GM20431 (cell line): ENCODE measurements around the gene NFIA.

Experiments
- in situ Hi-C: fragments of 300-500 bp; cut with MseI, MboI; formaldehyde crosslinking; loops from one replicate; pipeline ENCODE4 v1.15.0; 2020; ENCODE audit warnings: low sequenced_read_pairs; ENCODE audit not compliant: unreplicated experiment

Gene NFIA

DNA sequence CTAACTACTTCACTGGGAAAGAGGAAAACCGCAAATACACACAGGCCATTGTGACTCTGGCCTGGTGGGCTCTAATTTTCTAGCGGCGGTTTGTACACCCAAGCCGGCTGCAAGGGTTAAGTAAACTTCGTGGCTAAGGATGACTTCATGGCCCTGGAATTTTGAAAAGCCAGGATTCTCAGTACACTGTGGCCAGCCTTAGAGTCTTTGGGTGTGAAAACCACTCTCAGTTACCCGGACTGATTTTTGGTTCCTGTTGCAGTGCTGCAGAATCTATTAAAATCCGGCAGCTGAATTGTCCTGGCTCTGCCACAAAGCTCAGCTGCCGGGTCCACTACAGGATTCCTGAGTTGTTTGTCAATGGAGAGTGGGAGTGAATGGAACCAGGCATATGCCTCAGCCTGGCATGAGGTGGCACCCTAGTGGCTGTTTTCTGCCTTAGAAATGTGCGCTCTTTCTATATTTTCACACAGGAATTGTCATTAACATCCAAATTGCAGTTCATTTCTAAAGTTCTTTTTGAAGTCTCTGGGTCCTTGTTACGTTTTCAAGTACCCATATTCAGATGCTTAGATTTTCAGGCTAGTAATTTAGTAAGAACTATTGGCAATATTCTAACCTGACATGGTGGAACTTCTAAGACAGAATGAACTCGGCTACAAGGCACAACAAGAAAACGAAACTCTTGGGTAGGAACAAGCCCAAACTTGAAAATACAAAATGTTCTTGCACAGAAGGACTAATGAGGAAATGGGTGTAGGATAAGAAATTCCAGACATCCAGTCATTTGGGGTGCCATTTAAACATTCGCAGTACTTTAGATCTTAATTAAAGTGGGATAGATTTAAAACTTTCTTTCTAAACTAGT lies 255.9 kb downstream of the NFIA start:
- in situ Hi-C loops = no loop called here

DNA sequence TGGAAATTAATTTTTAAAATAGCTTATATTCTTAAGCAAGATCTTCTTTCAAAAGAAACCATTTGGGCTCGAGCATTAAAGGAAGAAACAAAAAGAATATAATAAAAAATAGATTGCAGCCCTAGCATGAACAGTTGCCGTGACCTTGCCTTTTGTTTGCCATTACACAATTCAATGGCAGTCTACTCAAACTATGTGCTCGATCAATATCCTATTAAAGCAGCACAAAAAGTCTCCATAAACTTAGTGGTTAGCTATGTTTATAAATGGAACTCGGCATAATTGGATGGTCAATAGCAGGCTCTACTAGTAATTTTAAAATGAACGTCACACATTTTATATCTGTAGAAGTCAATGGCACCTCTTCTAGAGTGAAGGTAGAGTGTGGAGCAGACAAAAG lies 256.5 kb downstream of the NFIA start:
- in situ Hi-C loops = no loop called here

DNA sequence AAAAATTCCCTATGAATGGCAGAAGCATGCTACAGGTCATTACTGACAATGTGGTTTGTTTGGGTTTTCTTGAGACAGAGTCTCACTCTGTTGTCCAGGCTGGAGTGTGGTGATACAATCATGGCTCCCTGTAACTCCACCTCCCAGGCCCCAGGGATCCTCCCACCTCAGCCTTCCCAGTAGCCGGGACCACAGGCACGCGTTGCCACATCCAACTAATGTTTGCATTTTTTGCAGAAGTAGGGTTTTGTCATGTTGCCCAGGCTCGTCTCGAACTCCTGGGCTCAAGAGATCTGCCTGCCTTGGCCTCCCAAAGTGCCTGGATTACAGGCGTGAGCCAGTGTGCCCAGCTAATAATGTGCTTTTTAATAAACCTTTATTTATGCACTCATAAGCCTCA lies 259.1 kb downstream of the NFIA start:
- in situ Hi-C loops = no loop called here

DNA sequence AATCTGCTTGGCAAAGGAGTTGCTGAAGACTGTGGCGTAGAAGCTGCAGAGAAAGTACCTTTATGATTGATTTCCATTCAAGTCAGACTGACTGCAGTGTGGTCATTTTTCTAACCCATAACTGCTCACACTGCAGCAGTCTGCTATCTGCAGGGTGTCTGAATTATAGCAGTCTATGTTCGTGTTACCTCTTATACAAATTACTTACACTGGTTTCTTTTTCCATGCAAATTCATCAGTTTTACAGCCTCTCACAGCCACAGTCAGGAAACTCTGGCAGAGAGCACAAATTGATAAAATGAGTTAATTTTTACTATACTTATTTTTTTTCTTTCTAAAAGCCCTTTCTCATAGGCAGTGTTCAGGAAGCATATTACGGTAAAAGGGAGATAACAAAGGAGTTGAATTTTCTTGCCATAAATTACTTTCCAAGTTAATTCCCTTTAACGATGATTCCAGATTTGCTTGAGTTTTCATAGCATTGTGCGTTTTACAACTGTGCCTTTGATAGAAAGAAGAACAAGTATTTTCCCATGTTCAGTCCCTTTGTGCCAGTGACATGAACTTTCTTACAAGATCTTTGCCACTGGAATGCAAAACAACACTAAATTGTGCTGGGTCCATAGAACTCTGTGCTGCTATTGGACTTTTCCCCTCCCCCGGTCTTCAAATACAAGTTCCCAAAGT lies 261.5 kb downstream of the NFIA start:
- in situ Hi-C loops = no loop called here

DNA sequence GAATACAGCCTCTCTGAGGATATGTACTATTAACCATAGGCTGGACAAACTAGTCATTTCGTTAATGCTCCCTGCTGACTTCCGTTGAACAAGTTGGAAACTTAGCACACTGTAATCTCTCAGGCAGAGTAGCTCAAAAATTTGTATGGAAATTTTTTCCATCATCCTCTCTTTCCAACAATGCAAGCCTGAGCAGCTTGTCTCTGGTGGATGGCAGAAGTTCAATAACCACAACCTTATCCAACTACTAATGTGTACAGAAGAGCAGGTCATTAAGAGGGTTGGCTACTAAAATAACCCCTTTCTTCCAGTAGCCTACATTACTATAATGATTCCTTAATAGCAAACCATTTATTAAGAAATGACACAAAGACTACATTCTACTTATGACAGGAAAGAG lies 262.3 kb downstream of the NFIA start:
- in situ Hi-C loops = no loop called here

DNA sequence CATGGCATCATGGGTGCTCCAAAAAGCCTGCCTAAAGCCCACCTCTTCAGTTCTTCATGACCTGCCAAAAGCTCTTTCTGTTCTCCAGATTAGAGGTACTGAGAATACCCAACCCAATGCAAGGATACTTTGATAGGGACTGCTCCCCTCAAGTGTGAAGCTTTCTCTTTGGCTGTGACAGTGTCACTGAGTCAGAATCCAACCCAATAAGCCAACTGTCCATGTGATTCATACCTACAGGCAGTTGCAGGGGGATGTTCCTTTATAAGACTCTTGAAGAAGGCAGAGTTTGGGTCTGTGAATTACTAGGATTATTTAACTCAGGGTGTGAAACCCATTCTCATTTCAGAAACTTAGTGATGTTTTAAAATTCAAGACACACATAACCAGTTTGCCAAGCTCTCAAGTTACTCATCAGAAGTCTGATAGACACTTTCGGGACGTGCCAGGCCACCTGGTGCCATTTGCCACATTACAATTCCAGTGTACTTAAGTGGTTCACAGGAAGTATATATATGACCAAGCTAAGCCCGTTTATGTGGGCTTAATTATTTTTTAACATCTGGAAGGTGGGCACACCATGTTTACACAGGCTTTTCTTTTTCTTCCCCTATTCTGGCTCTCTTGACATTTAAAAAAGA lies 265.8 kb downstream of the NFIA start:
- in situ Hi-C loops = no loop called here

DNA sequence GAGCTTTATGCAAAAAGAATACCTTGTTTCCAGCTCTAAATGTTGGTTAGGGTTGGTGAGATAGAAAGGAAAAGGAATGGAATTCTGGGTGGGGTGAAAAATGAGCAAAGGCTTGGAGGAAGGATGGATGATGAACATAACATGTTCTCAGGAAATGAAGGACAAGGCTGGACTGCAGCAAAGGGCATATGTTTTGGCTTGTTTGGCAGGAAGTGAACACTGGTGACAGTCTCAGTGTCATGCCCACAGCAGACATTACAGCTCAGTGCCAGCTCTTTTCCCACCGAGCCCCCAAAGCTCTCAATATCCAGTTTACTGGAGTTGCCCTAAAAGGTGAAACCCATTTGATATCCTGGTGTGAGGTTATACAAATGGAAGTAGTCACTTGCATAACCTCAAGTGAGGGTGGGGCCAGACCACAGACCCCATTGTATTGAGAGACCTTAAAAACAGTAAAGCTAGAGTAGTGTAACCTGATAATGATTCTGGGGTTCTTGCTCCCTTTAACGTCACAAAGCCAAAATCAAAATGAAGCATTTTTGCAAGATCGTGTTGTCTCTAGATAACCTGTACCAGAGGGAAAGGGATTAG lies 270.6 kb downstream of the NFIA start:
- in situ Hi-C loops = no loop called here

DNA sequence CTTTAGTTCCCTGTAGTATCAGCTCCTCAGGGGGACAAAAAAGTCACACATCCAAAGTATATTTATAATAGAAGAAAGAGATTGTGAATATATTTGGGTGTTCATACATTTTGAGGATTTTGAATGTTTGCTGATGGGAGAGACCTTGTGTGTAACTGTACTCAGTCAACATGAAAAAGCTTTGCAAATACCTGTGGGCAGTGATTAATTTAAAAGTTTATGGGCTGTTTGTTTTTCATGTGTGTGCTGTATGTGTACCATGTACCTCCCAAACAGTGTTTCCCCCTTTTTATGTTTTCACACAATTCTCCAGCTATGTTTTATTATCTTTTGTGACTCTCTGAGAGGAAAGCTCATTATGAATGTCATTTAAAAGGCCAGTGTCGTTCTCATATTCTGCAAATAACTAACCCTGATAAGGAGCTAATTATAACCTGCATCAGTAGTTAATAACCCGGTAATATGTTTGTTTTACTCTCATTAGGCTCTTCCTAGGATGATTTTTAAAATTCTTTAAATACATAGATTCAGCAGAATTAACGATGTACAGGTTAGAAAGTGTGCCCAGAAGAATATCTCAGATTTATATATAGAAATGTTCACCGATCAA lies 271.5 kb downstream of the NFIA start:
- in situ Hi-C loops = no loop called here

DNA sequence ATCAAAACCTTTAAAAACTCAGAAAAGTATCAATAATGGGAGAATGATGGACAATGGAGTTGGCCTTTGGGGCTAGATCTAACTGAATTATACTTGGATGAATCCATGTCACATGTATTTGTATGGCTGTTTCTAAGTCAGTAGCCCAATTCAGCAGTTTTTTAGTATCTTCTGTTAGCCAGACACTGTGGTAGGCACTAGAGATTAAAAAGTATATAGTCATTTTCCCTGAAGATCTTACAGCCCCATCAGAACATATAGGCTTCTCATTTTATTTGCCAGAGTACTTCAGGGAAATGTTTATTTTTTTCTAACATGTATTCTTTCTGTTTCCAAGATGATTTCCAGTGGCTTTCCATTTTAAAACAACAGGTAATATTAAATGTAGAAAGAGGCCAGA lies 273.7 kb downstream of the NFIA start:
- in situ Hi-C loops = no loop called here

DNA sequence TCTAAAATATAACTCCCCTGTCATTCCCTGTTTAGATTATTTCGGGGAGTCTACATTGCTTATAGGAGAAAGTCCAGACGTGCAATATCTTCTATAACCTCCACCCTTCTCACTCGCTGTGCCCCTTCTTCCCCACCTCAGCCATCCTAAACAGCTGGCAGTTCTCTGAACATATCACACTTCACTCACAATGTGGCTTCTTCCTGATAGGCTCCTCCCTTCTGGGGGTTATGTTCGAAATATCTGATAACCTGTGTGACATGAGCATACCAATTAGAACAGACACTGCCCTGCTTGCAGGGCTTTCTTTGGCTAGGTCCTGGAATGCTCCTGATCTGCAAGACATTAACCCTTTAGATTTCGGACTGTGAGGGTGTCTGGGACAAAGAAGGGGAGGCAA lies 274.6 kb downstream of the NFIA start:
- in situ Hi-C loops = no loop called here

DNA sequence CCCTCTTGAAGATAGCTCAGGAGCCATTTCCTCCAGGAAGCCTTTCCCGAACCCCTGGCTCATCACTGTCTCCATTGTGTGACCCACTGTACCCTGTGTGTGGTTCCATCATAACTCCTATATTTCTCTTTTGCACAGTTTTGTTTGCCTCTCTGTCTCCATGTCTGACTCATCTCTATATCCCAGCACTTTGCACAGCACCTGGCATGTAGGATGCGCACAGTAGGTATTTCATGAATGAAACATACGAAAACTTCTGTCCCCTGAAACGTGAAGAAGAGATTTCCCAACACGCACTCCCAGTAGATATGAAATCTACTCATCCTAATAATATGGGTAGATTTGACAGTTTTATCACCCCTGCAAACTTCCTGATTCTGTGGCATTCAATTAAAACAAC lies 275.2 kb downstream of the NFIA start:
- in situ Hi-C loops = no loop called here

DNA sequence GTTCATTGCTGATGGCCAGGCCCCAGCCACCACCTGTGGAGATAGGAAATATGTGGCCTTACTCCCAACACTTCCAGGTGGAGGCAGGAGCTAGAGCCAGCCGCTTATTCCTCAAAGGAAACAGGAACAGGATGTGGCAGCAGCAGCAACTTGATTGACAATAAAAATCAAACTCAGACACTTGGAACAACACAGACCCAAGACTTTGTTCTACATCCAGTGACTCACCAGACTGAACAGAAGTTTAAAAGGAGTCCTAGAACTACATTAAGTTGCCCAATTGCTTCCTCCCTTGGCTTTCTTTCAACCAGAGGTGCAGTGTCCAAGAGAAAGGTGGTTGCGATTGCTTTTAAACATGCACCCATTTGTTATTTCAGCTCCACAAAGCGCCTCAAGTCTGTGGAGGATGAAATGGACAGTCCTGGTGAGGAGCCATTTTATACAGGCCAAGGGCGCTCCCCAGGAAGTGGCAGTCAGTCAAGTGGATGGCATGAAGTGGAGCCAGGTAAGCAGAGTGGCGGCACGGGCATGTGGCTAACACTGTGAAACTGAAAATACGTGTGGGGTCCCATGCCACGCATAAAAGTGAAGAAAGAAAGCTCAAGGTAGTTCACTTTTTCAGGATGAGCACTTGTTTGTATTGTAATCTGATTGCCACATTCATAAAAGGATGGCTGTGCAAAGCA lies 276.6 kb downstream of the NFIA start:
- in situ Hi-C loops = no loop called here

DNA sequence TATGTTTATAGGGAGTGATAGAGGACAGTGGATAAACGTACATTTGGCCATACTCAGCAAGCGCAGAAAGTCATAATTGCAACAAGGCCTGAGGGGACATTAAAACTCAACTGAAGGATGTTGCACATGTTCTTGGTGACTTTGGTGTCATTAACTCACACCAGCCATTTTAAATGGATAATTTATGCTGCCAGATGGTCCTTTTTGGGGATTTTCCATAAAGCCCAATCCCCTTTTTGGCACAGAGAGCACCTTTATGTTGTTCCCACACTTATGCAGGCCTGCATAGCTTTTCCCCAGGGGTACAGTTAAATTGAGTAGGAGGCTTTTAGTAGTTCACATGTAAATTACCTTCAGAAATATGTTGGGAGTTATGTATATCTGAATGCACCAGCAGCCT lies 279.6 kb downstream of the NFIA start:
- in situ Hi-C loops = no loop called here

DNA sequence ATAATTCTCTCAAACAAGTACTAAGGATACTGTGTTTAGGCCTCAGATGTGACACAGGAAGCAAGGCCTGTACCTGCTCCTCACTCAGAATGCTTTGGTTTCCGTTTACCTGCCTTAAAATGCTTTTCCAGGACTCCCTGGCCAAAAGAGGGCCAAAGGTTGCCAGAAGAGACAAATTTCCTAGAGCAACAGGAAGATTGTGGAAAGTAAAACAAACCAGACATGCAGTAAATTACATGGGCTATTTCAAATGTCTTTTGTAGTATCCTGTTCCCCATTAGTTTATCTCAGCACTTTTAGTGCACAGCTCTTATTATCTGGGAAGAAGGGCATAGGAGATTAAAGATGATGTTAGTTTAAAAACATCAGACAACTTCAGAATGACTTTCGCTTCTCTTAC lies 280.0 kb downstream of the NFIA start:
- in situ Hi-C loops = no loop called here

DNA sequence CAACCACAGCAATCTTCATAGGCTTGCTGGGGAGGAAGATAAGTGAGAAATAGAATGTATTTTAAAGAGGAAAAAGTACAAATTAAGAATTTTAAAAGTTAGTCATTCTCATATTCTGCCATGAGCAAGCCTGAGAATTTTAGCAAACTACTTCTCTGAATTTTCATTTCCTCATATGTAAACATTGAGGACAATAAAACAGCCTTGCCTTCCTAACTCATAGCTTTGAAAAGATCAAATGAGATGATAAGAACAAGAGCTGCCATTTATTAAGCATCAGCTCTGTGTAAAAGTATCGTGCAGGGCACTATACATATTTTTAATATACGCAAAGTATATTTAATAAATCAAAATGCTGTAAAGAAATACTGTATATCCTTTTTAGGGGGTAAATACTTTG lies 286.0 kb downstream of the NFIA start:
- in situ Hi-C loops = no loop called here

DNA sequence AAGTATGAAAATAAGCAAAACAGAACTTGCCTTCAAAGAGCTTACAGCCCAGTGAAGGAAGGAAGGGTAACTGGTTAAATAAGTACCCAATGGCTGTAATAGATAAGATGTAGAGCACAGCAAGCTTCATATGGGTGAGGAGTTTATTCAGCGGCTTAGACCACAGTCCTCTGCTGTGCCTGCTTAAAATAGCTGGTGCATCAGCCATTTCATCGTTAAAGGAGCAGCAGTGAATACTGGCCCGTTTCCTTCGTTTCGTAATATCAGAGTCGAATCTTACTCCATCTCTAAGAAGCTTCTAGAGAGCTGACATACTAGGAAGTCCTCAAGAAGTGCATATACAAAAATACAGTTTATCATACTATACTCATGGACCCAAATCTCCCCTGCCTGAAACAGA lies 286.5 kb downstream of the NFIA start:
- in situ Hi-C loops = no loop called here

DNA sequence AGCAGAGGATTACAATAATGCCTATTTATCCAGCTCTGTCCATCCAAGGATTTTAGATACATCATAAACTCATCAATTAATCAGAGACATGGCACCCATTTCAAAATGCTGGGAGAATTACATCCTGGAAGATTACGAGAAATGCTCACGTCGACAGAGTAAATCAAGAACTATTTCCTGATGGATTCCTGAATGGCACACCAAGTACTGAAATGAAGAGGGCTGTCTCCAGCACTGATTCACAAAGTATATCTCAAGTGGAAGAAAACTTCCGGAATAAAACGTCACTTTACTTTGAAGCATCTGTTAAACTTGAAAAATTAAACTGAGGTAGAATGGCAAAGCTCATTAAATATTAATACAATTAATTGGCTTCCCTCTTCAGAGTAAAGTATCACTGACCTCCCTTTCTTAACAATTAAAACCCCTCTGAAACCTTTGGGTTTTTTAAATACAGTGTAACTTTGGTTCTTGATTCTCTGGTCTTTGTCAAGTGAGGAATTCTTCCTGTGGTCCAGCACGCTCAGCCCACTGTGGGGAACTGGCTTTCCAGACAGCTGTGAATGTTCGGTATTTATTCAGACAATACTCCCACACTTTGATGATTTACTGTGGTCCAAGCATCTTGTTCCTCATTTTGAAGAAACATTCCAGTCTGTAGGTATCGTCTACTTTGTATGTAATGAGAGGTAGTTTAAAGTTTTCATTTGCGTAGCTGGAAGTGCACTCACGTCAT lies 288.0 kb downstream of the NFIA start:
- in situ Hi-C loops = no loop called here

DNA sequence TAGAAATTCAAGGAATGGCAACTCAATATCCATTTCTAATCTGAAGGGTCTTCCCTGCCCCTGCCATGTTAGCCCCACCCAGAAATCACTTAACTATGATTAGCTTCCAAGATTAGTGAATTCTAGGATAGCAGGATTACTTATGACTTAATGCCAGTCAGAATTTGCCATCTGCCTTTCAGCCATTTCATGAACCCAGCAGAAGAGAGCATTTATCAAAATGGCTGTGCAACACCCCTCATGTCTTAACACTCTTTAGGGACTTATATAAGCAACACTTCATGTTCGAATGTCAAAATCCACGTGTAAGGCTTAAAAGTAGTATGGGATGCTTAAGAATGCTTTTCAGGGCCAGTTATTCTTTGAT lies 288.5 kb downstream of the NFIA start:
- in situ Hi-C loops = no loop called here

DNA sequence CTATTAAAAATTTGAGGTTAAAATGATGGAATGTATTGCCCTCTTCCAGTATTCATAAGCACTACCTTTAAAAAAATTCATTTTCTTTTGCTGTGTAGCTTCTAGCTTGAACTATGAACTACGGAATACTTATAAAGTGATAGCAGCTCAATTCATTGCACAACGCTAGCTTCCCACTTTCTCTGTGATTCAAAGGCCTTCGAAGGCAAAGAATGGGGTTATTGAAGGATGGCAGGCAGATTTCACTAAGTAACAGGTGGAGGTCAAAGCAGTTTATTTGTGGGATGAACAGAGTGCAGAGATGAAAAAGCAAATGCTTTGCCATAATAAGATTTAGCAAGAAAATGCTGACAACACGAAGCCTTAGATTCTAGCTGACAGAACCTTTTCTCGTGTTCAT lies 290.6 kb downstream of the NFIA start:
- in situ Hi-C loops = no loop called here
